NK-92 (cell line): ENCODE results near the gene TMEM132C.
"Not testable (repeated sequence)": the region's sequence is repeated elsewhere in the genome, so short reads cannot be mapped to it uniquely, and the experiment has no call there.

Source experiments
- DNase-seq: peaks from one replicate; lab custom pipeline; 2025; ENCODE audit not compliant: unreplicated experiment; lab: John Stamatoyannopoulos, UW

Gene TMEM132C

DNA sequence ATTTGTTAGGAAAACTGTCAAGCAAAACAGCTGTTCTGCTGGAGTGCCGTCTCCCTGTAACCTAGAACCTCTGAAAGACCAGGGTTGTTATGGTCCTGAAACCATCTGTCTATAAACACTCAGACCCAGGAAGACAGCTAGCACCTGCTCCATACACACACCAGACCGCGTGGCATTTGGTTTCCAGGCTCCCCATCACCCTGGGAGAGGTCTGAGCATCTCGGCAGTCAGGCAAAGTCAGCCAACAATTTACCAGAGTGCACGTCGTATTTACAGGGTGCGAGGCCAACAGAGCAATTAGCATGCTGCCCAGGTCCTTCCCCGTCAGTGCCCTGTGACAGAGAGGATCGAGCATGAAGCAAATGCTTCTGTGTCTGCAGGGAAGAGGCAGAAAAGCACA, 284.3 kb downstream of the TMEM132C start:
- no peak for DNase-seq

- DNase-seq = no peak
These were observed 287.8 kb downstream of the TMEM132C start for GRCh38 chr12:128554546-128555304.

DNA sequence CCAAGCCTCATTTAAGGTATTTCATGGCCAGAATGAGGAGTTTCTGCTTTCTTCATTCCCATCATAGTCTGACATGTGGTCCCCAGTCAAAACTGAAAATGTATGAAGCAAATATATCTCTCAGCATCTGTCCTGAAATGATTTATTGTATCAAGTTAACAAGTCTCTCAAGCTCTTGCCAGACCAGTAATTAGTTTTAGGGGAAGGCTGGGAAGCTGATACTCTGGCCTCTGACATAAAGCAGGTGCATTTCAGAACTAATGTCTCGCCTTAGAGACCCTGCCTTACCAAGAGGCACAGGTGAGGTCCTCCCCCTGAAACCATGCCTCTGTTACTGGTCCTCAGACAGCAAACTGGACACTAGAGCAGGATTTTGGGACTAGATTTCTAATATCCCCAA, 290.3 kb downstream of the TMEM132C start:
- no peak for DNase-seq

DNA sequence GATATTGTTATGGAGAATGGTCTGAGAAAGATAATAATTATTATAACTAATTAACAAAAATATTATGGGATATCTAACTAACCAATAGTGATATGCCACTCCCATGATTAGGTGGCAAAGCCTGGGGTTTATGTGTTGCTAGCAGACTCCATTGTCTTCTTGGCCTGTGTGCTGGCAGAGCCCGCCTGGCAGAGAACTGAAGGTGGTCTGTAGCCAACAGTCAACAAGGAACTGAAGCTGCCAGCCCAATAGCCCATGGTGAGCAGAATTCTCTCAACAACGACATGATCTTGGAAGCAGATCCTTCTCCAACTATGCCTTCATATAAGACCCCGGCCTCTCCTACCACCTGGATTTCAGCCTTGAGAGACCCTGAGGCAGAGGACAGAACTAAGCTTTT, 298.0 kb downstream of the TMEM132C start:
- DNase-seq = no peak

- DNase-seq = no peak
These were observed 300.8 kb downstream of the TMEM132C start for GRCh38 chr12:128567730-128568129.

- no peak for DNase-seq
These were observed 303.5 kb downstream of the TMEM132C start for GRCh38 chr12:128570191-128571065.

DNA sequence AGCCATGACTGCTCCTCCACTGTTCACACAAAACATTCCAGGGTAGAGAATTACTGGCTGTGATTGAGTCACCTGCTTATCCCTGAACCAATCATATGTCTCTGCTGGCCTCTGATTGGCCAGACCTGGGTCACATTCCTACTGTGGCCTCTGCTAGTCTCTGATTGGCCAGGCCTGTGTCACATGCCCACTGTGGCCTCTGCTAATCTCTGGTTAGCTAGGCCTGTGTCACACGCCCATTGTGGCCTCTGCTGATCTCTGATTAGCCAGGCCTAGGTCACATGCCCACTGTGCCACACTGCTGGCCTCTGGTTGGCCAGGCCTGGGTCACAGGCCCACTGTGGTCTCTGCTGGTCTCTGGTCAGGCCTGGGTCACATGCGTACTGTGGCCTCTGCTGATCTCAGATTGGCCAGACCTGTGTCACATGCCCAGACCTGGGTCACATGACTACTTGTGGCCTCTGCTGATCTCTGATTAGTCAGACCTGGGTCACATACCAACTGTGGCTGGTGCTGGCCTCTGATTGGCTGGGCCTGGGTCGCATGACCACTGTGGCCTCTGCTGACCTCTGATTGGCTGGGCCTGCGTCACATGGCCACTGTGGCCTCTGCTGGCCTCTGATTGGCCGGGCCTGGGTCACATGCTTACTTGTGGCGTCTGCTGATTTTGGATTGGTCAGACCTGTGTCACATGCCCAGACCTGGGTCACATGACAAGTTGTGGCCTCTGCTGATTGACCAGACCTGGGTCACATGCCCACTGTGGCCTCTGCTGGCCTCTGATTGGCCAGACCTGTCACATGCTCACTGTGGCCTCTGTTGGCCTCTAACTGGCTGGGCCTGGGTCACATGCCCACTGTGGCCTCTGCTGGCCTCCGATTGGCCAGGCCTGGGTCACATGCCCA, 305.2 kb downstream of the TMEM132C start:
- DNase-seq = no peak

GRCh38 chr12:128573907-128574306, 306.9 kb downstream of the TMEM132C start:
- DNase-seq = no peak

DNA sequence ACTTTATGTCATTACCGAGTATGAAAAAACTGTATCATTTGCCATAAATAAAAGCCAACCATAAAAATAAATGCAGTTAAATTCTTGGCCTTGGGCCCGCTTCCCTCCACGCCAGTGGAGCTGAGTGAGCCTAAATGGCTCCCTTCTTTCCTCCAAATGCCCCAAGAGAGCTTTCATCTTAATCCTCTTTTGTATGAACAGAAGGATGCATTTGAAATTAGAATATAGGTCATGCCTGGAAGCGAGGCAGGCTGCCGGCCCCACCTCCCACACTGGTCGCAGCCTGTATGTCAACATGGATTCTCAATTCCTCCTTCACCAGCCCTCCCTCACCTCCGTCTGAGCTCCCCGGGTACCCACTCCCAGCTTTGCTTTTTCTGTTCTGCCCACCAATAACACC, 311.1 kb downstream of the TMEM132C start:
- no peak for DNase-seq

GRCh38 chr12:128581321-128581761, 314.4 kb downstream of the TMEM132C start:
- no peak for DNase-seq

DNA sequence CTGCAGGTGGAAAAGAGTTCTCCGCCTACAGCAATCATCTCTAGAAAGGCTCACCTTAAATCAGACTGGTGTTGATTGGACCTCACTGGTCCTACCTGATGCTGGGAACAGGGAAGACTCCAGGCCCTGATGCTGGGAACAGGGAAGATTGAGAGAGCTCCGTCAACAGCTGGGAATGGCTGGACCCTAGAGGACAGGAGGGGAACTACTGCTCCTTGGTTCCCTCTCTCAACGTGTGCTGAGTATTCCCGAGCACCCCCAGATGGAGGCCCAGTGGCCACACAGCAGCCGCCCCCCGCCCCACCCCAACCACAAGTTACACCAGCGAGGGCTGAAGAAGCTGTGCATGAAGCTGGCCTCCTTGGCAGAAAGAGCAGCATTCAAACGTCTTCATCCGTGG, 316.5 kb downstream of the TMEM132C start:
- DNase-seq = no peak

DNA sequence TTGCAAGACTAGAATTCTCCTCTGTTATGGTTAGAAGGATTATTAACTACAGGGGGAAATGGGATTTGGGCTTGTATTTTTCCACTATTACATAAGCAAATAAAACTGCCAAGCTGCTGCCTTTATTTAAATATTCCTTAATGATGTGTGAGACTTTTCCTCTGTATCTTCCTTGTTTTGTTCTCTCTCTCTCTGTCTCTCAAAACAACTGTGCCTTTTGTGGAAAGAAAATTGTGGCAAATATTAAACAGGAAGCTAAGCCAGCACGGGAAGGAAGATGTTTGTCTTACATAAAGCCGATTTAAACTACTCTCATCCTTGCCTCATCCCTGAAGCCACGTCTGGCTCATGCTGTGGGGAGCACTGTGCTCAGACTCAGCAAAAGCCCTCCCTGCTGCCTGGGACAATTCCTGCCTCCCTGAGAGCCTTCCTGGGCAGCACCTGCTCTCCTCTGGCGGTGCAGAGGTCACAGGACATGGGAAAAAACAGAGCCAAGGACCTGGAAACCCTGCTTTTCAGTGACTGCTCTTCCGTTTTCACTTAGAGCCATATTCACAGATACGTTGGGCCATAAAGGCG, 319.6 kb downstream of the TMEM132C start:
- no peak for DNase-seq

- no peak for DNase-seq
These were observed 320.9 kb downstream of the TMEM132C start for GRCh38 chr12:128587918-128588317.

- no peak for DNase-seq
These were observed 325.3 kb downstream of the TMEM132C start for GRCh38 chr12:128592220-128592744.

DNA sequence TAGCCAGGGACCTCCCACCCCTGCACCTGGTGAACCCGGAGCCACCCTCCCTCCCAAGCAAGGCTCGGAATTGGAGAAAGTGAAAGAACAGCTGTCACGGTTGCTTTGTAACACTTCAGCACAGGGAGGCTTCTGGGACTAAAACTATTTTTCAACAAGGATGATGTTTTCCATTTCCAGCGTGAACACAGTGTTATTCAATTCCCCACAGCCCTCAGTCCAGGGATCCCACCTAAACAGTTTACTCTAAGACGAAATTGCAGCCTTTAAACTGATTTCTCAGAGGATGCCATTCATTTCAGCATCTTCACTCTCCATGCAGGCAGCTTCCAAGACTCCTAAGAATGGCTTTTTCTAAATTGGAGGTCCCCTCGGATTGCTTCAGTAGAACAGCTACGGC, 327.6 kb downstream of the TMEM132C start:
- DNase-seq = no peak

DNA sequence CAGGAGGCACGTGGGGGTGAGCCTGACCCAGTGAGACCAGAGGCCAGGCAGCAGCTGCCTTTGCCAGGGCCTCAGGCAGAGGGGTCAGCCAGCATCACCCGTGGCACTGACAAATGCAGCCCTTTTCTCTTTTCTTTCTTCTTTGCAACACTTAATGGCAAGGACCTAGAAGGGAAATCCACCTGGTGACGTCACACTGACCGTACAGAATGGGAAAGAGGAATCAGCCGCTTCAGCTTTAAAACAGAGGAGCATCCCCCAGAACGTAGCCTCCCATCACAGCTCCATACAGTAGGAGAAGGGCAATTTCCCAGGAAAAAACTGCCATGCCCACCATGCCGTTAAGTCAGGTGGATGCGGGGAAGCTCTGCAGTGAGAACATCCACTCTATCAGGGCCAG, 328.6 kb downstream of the TMEM132C start:
- no peak for DNase-seq

GRCh38 chr12:128600886-128601285, 333.9 kb downstream of the TMEM132C start:
- DNase-seq = no peak

DNA sequence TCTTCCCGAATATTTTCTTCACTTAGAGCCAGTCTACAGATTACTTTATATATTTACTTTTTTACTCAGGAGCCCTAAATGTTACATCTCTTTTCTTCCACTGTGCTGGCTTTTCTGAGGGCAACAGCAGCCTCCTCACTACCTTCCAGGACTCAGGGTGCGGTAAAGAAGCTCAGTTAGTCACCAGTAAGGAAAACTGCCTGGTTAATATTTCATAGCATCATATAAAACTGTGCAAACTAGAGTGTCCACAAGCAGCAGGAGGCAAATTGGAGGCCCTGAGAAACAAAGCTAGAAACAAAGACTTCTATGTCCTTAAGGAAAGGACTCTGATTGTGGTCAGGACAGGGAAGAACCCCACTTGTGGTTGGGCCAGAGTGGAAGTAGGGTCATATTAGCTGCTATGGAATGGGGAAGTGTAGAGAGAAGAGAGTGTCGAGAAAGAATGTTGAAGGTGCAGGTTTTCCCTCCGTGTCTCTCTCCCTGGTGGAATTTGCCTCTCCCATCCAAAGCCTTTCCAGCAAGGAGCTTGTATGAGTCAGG, 336.7 kb downstream of the TMEM132C start:
- DNase-seq = no peak

- DNase-seq = not testable (repeated sequence)
These were observed 337.2 kb downstream of the TMEM132C start for GRCh38 chr12:128604219-128604618.

GRCh38 chr12:128606051-128606450, 339.1 kb downstream of the TMEM132C start:
- DNase-seq = no peak
